NCI-H187 treated with DMSO at 0.1 percent for 48 hours (cell line): ENCODE data around the gene KIF12.

Experiments used
- DNase-seq: peaks from one replicate; lab custom pipeline; 2025; lab: John Stamatoyannopoulos, UW

The KIF12 gene

DNA sequence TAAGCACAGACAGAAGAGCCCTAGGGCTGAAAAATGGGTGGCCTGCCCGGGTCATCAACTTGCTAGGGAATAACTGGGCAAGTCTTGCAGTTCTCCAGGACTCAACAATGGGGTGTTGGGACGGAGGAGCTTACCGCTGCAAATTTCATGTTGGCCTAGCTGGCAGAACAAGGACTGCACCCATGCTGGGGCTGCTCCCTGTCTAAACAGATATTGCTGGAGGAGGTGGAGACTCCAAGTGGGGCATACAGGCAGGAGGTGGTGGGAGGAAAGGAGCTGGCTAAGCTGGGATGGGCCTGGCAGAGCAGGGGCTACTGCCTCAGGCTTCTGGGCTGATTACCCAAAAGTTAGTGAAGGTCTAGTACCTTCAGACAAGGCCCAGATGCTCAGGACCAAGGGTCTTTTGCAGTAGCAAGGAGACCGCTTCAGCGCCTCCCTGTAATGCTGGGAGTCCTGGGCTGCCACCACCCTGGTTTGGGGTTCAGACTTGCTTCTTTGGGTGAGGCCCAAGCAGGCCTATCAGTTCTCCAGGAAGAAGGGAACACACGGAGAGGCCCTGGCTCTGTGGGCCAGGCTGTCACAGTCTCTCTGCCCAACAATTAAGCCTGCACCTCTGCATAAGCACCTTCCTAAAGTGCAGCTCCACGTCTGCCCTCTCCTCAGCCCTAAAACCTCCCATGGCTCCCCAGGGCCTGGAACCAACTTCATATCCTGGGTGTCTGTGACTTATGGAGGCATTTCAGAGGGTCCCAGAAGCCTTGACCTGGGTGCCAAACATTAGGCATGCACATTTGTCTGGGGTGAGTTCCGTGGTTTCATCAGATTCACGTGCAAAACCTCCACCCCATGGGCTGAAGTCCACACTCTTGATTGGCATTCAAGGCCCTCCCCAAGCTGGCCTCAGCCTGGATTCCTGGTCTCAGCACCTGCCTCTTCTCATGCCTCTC is 24.2 kb upstream of the KIF12 start:
- DNase-seq, result no peak

DNA sequence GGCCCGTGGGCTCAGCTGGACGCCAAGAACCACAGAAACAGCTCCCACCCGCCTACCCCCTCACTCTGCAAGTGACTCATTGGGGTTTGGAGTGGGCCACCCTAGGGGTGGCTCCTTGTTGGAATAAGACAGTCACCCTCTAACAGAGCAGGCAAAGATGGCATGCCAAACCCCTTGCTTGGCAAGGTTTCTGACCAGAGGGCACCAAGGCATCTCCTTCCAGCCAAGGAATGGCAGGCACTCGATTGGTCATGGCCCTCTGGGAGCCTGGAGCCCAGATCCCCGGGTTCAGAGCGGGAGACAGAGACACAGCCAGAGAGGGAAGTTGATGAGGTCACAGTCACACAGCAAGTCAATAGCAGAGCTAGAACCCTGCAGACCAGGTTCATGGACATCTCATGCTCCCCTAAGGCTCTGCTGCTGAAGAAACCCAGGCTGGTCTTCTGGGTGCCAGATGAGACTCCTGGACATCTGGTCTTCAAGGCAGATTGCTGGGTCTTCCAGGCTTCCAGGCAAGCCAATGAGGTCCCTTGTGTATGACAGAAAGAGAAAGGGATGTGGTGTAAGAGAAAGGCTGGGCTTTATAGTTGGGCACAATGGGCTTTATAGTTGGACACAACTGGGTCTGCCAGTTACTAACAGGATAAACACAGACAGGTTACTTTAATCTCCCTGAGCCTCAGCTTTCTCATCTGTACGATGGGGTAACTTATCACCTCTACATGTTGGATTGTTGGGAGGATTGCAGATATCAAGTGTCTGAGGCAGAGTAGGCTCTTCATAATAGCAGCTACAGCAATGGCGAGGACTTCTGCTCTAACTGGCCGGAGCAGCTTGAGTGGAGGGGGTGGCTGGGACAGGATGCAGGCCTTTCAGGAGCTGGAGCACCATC is 23.3 kb upstream of the KIF12 start:
- no peak for DNase-seq

DNA sequence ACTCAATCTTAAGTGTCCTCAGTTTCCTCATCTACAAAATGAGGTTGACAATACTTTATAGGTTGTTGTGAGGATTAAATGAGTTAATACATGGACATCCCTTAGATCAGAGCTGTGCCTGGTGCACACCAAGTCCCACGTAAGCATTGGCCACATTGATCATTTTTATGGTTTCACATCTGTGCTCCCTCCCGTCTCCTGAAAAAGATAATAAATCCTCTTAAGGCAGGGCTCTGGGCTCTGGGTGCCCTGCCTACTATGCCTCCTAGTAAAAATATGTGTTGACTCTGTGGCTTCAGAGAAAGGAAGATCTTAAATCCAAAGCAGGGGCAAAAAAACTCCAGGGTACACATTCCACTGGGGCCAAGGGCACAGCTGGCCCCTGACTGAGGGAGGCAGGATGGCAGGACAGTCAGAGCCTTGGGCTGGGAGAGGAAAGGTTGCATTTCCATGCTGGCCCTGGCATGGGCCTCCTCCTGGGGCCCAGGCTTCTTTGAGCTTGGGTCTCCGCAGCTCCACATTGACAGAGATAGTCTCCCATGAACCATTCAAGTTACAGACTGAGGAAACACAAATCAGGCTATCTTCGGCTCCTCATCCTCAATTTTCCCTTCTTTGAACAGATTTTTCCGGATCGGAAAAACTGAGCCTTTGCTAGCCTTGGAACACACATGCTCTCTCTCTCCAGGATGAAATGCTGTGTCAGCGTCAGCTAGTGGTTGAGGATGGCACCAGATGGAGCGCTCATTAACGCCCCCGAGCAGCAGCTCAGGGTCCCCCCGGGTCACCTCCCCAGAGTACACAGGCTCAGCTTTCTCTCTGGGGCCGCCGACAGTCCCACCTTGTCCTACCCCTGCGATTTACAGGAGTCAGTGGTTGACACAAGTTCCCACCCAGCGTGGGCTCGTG is 22.4 kb upstream of the KIF12 start:
- no peak for DNase-seq

DNA sequence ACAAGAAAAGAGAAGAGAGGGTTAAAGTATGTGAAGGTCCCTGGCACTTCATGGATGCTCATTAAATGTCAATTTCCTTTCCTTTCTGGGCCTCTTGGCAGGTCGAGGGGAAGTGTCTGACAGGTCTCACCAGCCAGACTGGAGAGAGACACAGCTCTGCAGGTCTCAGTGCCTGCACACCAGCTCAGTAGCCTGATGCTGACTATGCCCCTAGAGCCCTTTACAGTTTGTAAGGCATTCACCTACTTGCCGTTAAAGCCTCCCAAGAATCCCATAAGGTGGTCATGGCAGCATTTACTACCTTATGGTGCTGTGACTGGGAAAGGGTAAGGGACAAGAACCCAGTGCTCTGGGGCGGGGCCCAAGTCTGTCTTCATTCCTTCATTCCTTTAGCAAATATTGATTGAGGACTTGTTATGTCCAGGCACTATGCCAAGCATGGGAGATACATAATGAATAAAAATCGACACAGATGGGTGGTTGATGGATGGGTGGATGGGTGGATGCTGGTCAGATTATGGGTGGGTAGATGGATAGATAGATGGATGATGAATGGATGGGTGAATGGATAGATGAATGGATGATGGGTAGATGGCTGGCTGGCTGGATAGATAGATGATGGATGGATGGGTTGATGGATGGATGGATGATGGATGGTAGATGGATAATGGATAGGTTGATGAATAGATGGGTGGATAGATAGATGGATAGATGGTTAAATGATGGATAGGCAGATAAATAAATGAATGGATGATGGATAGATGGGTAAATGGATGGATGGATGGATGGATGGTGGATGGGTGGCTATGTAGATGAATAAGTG is 21.3 kb upstream of the KIF12 start:
- DNase-seq, result no peak

DNA sequence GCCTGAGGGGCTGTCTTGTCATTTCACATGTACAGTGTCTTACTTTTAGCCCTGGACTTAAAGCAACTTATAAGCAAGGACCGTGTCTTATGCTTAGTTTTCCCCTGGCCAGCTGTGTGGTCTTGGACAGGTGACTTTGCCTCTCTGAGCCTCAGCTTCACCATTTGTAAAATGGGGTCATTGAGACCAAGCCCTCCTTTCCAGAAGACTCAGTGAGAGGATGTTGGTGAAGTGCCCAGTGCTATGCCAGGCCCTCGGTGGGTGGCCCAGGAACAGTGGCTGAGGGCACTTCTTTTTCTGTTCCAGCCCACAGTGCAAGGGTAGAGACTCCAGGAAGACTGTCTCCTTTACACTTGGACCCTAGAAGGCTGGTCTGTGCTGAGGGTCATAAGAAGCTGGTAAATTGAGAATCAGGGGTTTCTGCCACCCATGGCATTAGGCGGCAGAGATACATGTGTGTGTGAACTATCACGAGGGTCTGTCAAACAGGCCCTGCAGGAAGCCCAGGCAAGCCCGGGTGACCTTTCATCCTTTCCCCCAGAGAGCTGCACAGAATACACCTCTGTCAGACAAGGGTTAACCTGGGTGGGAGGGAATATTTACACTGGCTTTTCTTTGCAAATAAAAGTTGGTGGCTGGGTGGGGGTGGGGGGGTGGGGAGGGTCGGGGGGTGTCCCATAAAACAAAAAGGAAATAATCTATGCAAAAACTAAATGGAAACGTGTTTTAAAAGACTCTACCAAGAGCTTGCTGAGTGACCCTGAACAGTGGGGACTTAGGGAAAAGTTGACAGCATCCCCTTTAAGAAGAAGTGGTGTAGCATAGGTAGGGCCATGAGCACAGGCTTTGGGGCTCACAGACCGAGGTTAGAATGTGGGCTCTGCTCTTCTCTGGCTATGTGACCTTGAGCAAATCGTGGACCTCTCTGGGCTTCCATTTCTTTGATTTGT is 20.4 kb upstream of the KIF12 start:
- DNase-seq, result no peak

DNA sequence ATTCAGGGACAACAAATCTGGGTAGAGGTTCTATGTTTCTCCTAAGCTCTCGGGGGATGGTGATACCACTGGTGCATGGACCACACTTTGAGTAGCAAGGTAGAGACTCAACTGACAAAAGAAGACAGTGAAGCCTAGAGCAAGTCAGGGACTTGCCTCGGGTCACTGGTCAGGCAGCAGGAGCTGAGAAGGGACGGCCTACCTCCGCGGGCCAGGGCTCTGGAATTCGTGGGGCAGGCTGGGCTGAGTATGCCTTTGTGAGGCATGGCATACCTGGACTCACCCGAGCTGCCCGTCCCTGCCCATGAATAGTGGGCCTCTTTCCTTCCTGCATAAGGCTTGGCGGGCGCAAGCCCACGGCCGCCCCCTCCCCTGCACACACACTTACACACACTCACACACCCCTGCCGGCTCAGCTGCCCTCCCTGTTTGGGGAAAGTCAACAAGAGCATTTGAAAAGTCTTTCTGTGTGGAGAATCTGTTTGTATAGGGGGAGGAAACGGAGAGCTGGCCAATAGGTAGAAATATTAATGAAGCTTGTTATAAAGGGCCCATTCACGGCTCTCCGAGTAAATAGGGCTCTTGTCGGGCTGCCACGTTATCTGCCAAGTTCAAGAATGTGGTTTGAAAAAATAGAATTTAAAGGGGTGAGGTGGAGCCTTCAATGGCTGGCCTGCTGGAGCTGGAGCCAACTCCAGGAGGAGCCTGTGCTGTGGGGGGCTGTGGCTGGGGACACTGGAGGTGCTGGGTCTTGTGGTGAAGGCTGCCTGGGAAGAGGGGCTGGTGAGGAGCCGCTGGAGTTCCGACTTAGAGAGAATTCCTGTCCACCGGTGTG is 19.1 kb upstream of the KIF12 start:
- DNase-seq, result no peak

DNA sequence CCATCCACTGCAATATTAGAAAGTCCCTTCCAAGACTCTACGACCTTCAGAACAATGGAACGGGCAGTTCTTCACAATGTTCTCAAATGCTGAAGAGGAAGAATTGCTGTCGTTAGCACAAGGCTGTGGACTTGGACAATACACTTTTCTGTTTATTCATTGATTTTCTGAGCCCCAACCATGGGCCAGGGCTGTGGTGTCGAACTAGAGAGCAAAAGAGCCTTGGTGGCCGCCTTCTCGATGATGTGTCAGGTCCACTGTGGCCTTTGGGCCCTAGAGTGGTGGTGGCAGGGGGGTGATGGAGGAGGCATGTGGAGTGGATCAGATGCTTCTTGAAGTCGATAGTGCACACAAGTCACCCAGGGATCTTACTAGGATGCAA is 18.5 kb upstream of the KIF12 start:
- no peak for DNase-seq

DNA sequence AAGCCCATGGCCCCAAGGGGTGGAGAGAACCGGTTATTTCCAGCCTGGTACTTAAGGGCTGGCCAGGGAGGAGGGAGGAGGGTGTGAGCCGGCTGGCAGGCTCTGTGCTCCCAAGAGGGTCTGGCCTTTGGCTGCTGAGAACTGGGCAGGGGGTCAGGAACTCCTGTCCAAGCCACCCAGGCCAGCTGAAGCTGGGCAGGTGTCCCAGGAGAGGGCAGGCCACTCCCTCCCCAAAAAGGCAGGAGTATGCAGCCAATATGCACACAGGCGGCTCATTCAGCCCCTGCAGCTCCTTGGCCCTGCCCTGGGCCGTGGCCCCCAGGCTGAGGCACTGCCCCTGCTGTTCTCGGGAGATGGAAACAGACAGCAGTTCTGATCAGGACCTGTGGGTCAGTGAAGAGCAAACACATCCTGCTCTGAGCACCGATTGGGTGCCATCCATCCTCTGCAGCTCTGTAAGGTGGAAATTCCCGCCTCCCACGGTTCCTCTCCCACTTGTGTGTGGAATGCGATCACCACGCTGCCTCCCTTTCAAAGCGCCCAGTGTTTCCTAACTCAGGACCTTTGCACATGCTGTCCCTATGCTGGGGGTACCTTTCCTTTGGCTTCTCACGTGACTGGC is 17.1 kb upstream of the KIF12 start:
- no peak for DNase-seq

DNA sequence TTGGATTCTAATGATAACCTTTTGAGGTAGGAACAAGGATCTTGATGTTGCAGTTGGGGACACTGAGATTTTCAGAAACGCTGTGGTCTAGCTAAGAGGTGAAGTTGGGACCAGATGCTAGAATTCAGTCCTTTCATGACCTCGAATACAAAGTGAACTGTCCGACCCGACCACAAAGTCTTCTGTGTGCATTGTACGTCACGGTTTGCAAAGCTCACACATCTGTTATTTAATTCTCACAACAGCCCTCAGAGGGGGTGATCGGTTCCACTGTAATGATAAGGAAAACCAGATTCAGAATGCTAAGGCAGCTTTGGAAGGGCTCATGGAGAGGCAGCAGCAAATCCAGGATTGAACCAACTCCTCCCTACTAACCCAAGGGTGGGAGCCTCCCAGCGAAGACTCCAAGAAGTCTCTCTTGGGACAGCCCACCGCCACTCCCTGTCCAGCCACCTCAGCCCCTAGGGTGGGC is 16.6 kb upstream of the KIF12 start:
- DNase-seq, result no peak

DNA sequence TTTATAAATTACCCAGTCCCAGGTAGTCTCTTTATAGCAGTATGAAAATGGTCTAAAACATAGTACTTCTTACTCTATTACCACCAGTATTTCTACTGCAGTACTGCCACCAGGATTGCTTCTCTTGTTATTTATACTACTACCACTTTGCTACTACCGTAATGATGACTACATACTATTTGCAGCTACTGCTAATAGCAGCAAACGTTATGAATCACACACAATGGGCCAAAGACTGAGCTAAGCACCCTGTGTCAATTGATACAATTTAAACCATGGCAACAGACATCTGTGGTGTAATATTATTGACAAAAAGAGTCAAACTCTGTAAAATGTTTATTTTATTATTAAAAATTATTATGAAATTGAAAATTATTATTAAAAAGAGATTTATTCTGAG is 15.3 kb upstream of the KIF12 start:
- no peak for DNase-seq

DNA sequence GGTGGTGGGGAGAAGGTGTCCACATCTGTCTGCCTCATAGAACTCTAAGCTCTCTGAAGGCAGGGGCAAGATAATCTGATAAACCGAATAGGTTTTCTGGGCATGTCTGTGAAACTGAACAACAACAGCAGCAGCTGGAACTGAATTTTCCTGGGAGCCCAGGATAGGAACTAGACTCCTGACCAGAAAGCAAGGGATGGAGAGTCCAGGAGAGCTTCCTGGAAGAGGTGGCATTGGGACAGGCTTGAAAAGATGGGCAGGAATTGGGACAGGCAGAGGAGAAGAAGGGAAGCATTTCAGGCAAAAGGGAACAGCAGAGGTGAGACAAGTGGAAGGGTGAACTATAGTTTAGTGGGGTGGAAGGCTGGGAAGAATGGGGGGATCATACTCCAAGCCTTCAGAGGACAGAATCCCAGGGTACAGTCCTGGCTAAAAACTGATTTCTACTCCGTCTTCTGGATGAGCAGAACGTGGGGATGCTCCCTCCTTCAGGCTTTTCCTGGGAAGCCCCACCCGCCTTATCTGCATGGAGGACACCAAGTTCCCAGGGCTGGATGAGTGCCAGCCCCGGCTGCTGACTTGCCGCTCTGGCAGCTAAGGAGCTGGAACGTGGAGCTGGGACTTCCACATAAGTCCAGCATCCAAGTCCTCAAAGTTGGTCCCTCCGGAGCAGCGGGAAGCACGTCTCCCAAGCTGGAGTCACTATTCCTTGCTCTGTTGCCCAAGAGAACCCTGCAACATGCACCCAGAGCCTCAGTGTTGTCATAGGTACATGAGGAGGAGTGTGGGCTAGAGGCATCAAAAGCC is 13.9 kb upstream of the KIF12 start:
- DNase-seq, result no peak

DNA sequence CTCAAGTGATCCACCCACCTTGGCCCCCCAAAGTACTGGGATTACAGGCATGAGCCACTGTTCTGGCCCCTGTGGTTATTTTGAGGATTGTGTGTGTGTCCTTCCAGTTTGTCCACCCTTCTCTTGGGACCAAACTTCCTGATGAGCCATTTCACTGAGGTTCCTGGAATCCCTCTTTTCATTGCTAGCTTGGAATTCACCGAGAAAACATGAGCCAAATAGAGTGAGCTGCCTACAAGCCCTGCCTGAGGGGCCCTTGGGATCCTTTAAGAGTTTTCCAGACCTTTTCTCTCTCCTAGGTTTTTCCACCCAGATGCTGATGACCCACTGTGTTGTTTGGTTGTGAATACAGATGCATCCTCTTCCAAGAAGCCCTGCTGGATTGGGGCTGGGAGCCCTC is 13.2 kb upstream of the KIF12 start:
- DNase-seq, result no peak

DNA sequence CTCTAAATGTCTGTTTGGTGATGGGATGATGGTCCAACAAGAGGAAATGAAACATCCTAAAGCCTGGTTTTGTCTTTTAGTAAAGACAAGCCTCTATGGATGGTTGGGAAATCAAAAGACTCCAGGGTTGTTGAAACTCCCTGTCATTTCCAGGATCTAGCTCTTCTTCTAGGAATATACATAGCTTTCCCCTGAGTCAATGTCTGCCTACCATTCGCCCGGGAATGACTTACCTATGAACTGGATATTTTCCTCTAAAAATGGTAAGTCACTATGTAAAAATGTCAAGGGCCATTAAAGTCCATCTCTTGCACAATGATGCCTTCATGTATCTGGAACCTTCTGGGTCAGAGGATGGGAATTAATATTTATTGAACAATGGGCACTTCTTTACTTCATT is 11.1 kb upstream of the KIF12 start:
- DNase-seq, result no peak

DNA sequence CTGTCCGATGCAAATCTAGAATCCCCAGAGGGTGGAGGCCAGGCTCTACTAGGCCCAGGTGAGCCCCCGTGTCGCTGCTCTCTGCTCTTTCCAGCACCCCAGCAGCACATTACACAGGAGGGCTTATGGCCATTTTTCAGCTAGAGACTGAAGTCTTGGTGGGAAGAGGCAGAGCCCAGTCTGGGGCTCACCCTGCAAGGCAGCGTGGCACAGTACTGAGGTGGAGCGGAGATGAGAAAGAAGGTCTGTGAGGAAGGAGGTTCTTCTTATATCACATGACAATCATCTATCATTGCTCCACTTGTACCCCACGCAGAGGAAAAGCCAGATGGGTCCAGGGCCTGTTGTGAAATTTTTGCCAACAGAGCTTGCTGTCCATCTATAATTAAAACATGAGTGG is 10.0 kb upstream of the KIF12 start:
- DNase-seq, result no peak

DNA sequence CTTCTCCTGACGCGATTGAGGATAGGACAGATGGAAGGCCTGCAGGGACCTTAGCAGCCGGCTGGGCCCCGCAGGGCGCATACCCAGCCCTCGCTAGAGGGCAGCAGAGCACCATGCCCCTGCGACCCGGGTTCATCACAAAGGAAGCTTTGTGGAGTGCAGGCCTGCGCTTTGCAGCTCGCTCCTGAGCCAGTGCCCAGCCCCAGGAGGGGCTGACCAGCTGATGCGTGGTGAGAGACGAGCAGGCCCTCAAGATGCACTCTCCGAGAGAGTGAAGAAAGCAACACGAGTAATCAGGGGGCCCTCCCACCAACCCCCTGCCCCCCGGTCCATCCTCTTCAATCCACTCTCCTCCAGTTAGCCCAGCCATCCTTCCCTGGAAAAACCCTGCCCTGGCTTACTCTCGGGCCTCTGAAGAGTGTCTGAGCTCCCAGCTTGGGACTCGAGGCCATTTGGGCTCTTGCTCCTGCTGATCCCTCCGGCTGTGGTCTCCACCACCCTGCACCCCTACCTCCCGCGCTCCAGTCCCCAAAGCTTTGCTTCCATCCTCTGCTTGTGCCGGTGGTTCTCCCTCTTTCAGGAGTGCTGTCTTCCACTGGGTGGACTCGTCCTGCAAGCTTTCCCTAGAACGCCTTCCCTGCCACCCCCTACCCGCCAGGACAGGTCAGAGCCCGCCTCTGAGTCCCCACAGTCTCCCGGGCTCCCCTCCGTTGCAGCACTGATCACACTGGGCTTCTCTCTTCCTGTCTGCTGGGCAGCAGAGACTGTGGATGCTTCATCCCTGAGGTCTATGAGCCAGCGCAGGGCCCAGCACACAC is 9.1 kb upstream of the KIF12 start:
- DNase-seq, result no peak

DNA sequence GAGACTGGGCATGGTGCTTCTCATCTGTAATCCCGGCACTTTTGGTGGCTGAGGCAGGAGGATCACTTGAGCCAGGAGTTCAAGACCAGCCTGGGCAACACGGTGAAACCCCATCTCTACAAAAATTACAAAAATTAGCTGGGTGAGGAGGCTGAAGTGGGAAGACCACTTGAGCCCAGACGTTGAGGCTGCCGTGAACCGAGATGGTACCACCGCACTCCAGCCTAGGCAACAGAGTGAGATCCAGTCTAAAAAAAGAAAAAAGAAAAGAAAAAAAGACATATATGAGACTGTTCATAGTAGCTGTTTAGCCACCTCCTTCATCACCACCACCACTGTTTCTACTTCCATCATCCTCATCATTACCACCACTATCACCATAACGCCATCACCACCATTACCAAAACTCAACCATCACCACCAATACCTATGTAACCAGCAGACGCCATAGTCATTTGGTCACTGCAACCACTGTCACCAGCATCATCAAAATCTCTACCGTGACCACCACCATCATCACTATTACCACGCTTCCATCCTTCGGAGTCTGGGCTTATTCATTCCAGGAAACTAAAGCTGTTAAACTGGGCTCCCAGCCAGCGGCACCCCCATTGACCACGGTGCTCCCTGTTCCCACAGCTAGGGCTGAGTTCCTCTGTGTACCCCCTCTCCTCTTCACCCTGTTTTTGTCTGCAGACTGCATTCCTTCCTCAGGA is 8.4 kb upstream of the KIF12 start:
- no peak for DNase-seq
